GM21786 (cell line): Measurements from ENCODE around the gene DACT3.

Experiments used
- ATAC-seq: cut with Tn5 transposase; IDR thresholded peaks from one replicate; pipeline ENCODE4 v1.9.1; 2021; ENCODE audit not compliant: unreplicated experiment

Gene DACT3, protein sequence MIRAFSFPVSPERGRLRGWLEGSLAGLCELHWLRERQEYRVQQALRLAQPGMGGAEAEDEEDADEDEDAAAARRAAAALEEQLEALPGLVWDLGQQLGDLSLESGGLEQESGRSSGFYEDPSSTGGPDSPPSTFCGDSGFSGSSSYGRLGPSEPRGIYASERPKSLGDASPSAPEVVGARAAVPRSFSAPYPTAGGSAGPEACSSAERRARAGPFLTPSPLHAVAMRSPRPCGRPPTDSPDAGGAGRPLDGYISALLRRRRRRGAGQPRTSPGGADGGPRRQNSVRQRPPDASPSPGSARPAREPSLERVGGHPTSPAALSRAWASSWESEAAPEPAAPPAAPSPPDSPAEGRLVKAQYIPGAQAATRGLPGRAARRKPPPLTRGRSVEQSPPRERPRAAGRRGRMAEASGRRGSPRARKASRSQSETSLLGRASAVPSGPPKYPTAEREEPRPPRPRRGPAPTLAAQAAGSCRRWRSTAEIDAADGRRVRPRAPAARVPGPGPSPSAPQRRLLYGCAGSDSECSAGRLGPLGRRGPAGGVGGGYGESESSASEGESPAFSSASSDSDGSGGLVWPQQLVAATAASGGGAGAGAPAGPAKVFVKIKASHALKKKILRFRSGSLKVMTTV

DNA sequence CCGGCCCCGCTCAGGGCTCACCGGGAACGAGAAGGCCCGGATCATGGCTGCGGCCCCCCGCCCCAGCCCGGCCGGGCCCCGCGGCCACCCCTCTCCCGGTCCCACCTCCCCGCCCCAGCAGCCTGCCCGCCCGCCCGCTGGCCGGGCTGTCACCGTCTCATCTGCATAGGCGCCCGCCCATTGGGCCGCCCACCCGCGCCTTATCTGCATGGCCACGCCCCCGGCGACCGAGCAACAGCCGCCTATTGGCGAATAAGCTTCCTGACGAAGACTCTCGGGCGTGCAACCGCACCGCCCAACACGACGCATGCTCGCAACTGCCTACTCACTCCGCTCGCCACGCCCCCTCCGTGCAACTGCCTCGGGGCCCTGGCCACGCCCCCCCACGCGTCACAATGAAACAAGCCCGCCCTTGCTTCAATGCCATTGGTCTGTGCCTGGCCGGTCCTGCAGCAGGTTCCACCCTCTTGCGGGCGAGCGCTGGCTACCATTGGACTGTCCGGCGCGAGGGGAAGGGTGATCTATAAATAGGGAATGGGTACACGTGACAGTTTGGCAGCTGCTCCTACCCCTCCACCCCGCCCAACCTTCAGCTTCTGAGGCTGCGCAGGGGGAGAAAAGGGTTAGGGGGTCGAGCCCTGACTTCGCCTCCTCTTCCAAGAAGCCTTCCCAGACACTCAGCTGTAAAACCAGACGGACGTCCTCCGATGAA is at the start of gene DACT3:
DACT3 (minus strand) TSS at position 163 of the 712 bp plus-strand sequence; CDS start at position 45, 118 bp downstream.
- peak; percentile 87 for ATAC-seq

DNA sequence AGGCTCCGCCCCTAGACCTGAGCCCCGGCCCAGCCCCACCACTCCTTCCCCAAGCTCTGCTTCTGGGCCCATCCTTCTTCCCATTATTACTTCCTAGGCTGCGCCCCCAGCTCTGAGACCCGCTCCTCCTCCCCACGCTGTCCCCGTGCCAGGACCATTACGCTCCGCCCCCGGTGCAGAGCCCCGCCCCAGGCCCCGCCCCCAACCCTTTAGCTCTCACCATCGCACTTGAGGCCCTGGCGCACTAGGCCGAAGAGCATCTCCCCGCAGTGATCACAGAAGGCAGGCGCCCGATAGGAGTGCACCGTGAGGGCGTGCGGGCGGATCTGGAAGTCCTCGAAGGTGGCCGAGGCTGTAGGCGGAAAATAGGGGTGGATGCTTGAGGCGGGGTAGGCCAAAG is 49.7 kb upstream of the DACT3 start:
- ATAC-seq = no peak

DNA sequence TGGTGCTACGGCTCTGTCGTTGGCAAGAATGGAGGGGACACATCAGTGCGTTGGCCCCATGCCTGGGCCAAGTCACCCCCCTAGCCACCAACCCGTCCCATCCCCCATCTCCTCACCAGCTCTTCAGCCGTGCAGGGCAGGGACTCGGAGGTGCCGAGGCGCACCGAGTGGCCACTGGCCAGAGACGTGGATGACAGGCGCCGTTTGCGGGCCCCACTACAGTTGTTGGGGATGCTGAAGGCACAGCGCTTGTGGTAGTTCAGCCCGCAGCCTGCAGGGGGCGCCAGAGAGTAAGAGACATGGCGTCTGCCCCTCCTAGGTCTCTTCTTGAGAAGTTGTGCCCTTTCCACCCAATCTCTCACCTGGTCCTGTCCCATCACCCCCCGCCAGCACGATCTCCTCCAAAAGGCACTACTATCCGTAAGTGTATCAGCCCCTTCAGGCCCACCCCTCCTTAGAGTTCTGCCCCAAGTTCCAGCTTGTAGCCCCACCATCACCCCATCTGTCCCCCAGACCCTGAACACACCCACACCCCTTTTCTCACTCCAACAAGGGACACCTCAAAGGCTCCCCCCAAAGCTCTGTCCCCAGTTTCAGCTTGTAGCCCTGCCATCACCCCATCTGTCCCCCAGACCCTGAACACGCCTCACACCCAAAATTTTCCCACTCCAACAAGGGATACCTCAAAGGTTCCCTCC is 43.5 kb upstream of the DACT3 start:
- no peak for ATAC-seq

DNA sequence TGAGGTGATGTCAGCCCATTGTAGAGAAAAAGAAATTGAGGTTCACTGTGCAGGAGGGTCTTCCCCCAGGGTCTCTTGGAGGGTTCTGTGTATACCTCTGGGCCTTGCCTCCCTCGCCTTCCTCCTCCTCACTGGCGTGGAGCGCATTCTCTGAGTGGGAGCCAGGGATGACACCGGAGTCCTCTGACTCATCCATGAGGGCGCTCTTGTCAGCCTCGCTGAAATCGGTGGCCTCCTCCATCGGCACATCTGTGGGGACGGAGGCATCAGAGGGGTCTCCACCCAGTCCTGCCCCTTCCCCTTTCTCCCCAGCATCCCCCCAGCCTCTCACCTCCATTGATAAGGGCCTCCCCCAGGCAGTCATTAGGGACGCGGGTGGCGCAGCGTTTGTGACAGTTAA is 39.7 kb upstream of the DACT3 start:
- ATAC-seq = no peak

DNA sequence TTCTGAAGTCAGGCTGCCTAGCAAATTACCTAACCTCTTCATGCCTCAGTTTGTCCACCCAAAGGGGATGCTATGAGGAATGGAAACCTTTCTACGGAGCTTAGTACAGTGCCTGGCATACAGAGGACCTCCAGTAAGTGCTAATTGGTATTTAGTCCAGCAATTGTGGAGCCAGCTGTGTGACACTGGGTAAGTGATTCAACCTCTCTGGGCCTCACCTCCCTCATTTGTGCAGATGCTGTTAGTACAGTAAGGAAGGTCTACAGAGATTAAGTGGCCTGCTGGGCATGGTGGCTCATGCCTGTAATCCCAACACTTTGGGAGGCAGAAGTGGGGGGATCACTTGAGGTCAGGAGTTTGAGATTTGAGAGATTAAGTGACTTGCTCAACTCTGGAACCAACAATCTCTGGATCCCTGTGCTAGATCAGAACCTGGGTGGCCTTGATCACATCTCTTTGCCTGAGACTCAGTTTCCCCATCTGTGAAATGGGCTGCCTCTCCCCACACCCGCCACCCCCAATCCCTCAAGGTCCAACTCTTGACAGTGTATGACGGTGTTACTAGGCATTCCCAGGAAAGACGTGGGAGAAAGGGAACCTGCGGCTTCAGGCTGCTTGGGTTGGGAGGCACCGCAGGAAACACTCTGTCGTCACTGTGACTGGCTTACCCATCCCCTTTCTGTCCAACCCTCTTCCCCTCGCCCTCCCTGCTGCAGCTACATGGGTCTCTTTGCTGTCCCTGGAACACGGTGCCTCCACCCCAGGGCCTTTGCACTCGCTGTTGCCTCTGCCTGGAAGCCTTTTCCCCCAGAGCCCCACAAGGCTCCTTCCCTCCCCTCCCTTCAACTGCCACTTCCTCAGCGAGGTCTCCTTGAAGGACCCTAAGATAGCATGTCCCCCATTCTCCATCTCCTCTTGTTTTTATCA is 37.7 kb upstream of the DACT3 start:
- no peak for ATAC-seq

DNA sequence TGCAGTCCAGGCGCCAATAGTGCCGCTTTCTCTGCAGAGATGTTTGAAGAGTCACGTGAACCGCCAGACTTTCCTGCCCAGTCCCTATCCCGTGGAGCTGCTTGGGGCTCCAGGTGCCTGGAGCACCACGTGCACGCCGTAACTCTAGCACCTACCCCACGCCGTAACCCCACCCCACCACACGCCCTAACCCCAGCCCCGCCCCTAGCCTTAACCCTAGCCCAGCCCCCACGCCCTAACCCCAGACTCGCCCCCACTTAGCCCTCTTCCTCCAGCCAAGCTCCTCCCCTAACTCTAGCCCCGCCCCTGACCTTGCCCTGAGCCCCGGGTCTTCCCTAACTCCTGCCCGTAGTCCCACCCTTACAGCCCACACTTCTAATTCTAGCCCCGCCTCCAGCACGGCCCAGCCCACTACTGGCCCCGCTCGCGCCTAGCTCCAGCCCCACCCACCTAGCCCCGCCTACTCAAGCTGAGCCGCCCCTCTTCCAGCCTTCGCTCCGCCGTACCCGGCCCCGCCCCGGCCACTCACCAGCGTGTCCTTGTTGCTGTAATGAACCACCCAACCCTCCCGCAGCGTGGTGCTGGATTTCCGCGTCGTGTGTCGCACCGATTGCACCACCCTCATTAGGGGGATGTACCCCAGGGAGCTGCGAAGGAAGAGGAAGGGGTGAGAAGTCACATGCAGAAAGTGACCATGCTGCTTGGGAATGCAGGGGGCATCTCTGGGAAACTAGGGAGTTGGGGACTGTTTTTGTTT is 36.4 kb upstream of the DACT3 start:
- ATAC-seq = no peak

DNA sequence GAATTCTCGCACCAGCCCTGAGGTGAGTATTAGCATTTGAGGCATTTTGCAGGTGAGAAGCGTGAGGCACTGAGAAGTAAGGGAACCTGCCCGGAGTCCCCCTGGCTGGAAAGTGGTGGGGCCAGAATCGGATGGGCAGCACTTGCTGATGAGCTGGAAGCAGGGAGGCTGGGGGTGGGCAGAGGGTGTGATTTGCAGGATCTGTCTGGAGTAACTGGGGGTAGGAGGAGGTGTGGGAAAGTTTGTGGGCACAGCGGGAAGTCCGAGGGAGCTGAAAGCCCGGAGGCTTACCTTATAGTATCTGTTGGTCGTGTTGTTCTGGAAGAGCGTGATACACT is 35.9 kb upstream of the DACT3 start:
- ATAC-seq = no peak

DNA sequence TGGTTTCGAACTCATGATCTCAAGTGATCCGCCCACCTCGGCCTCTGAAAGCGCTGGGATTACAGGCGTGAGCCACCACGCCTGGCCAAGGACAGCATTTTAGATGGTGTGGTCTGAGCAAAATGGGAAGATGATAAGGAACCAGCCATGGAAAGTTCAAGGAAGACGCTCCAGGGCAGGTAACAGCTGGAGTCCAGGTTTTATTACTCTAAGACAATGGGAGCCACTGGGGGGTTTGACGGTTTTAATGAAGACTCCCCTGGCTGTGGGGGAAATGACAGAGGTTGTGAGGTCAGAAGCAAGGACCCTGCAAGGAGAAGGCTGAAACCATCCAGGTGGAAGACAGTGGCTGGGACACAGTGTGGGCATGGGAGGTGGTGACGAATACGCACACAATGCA is 35.1 kb upstream of the DACT3 start:
- no peak for ATAC-seq

DNA sequence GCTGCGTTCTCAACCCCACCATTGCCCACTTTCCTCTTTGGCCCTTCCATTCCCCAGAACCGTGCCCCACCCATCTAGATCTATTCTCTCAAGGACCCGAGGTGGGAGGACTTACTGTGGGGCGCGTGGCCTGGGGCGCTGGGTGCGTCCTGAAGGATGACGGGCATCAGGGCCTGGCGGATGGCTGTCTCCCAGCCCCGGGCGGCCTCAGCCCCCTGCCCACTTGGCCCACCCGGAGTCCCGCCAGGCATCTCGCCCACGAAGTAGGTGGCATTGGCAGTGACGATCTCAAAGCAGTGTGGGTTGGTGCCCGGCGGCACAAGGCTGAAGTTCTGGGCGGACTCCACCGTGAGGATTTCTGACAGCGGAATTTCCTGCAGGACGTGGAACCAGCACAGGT is 32.8 kb upstream of the DACT3 start:
- no peak for ATAC-seq

DNA sequence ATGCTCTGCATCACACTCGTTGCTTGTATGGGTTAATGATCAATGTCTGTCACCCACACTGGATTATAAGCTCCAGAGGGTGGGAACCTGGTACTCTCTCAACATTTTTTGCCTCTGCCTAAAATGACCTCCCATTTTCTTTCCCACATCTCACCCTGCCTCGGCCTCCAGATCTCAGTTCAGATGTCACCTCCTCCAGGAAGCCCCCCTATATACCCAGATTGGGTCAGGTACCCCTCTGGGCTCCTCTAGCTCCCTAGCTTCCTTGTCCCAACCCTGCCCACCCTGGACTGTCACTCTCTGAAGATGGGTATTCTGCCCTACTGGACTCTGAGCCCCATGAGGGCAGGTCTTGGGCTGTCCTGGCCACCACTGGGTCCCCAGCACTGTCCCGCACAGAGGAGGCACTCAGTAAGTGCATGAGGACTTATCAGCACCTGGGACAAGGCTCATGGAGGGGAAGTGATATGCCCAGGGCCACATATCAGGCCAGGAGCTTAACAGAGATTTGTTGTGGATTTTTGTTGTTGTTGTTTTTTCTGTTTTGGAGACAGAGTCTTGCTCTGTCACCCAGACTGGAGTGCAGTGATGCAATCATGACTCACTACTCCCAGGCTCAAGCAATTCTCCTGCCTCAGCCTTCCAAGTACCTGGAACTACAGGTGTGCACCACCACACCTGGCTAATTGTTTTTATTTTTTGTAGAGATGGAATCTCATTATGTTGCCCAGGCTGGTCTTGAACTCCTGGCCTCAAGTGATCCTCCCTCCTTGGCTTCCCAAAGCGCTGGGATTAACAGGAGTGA is 32.1 kb upstream of the DACT3 start:
- no peak for ATAC-seq

DNA sequence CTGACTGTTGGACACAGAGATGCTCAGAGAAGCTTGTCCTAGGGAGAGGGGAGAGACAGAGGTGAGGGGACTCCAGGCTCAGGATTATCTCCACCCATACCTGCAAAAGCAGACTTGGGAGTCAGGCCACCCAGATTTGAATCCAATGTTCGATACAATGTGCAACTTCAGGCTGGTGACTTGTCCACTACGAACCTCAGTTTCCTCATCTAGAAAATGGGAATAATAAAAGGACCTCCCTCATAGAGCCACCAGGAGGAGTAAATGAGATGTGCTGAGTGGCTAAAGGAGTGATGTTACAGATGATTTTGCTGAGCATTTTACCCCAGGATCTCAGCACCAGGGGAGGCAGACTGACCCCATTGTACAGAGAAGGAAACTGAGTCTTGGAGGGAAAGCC is 31.0 kb upstream of the DACT3 start:
- no peak for ATAC-seq

DNA sequence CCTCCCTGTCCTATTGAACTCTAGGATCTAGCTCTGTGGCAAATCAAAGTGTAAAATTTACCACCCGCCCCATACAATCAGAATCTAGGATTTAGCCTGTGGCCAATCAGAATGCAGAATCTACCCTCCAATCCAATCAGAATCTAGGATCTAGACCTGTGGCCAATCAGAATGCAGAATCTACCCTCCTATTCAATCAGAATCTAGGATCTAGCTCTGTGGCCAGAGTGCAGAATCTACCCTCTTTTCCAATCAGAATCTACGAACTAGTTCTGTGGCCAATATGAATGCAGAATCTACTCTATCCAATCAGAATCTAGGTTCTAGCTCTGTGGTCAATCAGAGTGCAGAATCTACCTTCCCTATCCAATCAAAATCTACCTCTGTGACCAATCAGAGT is 30.1 kb upstream of the DACT3 start:
- ATAC-seq = no peak

DNA sequence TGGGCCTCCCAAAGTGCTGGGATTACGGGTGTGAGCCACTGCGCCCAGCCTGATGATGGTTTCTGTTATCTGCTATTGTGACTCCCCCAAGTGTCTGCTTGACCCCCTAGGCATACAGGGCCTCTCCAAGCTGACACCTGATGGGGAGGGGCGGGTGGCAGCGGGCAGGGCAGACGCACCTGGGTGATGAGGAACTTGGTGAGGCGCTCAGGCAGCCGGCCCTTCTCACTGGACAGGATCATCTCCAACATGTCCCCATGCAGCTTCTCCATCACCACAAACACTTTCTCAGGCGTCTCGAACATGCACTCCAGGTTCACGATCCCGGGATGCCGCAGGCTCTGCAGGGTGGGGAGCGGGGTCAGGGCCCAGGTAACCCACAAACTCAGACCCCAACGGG is 28.4 kb upstream of the DACT3 start:
- no peak for ATAC-seq

DNA sequence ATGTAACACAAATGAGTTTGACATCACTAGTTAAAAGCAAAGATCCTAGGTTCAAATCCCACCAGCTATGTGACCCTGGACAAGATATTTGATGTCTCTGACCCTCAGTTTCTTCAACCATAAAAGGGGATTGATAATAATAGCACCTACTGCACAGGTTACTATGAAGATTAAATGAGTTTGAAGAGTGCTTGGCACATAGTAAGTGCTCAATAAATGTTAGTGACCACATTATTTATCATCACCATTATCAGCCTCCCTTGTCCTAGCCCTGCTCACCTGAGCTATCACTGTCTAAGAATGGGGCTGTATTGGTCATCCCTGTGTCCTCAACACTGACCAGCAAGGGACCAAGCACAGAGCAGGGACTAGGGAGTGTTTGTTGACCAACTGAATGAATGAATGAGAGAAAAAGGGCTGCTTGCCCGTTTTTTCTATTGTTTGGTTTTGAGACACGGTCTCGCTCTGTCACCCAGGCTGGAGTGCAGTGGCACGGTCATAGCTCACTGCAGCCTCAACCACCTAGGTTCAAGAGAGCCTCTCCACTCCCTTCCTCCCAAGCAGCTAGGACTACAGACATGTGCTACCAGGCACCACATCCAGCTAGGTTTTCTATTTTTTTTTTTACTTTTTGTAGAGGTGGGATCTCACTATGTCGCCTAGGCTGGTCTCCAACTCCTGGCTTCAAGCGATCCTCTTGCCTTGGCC is 26.6 kb upstream of the DACT3 start:
- no peak for ATAC-seq

DNA sequence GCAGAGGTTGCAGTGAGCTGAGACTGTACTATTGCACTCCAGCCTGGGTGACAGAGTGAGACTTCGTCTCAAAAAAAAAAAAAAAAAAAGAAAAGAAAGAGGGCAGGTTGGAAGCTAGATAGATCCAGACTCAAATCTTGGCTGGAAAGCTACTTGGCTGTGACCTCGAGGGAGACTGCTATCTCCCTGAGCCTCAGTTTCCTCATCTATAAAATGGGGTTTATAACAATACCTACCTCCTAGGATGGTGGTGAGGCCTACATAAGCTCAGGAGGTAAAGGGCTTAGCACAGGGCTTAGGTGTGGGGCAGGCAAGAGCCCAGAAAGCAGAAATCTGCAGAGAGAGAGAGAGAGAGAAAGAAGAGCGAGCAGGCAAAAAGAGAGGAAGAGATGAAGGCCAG is 24.2 kb upstream of the DACT3 start:
- ATAC-seq = no peak

DNA sequence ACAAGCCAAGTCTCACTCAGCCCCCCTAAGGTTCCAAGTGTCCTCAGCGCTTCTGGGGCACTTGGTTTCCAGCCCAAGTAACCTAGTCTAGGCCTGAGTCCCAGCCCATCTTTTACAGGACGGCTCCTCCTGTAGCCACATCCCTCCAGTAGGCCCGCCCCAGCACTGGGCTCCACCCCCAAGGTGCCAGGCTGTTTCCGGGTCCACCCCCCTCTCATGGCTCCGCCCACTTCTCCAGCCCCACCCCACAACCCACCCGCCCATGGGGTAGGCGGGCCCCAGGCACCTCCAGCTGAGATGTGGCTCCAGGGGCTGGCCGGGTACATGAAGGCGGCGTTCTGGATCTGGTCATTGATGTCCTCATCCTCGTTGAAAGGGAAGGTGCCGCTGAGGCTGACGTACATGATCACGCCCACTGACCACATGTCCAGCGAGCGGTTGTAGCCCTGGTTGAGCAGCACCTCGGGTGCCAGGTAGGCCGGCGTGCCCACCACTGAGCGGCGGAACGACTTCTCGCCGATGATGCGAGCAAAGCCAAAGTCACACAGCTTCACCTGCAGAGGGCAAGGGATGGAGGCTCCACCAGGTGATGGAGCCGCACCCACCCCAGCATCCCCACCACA is 17.2 kb upstream of the DACT3 start:
- no peak for ATAC-seq

DNA sequence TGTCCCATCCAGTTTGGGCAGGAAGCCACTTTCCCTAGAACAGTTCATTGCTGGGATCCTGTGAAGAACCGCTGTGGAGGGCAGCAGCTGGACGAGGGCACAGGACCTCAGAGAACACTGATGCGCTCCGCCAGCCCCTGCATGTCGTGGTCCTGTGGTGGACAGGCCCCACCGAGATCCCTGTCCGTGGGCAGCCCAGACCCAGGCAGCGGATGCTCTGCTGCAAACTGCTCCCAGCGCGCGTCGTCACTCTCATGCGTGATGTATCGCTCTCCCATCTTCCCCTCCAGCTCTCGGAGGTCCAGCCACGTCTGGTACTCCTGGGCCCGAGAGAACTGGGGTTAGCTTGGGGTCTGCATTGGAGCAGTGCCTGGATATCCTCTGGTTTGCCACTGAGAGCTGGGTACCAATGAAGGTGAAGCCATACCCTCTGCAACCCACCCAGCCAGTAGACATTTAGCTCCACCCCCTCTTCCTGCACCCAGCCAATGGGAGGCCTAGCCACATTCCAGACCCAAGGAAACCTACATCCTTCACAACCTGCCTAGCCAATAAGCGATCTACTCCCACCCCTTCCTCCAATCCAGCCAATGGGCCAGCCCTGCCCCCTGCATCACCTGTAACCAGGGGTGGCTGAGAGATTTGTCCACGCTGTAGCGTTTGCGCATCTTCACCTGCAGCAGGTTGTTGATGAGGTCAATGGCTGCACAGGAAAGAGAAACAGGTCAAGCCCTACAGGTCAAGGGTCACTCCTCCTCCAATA is 13.6 kb upstream of the DACT3 start:
- ATAC-seq = no peak
